Left colon (tissue), 2 donors: ENCODE results near the gene KRTAP12-4. TPM values are rescaled to one million over a fixed set of nuclear protein-coding genes. Genes with fewer than 3 reads are reported as not detected.
"Not testable (repeated sequence)": the region's sequence is repeated elsewhere in the genome, so short reads cannot be mapped to it uniquely, and the experiment has no call there.

ENCODE experiments used
- ATAC-seq: fragments of 200-7000 bp; cut with Tn5 transposase; one replicate; pipeline ENCODE4 v1.9.1; 2020; ENCODE audit warnings: mild to moderate bottlenecking, moderate library complexity
- DNase-seq, 2 donors: peaks; one replicate each; pipeline ENCODE4 v3.0.0-alpha.2; 2020
- intact Hi-C, 2 donors: fragments of 100-400 bp; cut with DNase I in 1 of 2; cut with micrococcal nuclease in 1 of 2; formaldehyde crosslinking; loops; one replicate each; pipeline versions ENCODE4 v1.11.2 to v1.14.0; 2022; cut with DNase I, micrococcal nuclease
- total RNA-seq, 2 donors: library from RNA; stranded (reverse); fragmentation: NEBNext Ultra II Directional; extraction: Animal tissue kit (Norgen Biotek cat#: 25700); gene quantifications; one replicate each; pipeline ENCODE4 v1.2.1, GENCODE V29; 2021
- donor health status: DM: no; HTN: no; CAD: no.
- donor health status: DM: yes; HTN: yes; CAD: no.

Gene KRTAP12-4
- total RNA-seq, 2 donors from 2014 or later: not detected

DNA sequence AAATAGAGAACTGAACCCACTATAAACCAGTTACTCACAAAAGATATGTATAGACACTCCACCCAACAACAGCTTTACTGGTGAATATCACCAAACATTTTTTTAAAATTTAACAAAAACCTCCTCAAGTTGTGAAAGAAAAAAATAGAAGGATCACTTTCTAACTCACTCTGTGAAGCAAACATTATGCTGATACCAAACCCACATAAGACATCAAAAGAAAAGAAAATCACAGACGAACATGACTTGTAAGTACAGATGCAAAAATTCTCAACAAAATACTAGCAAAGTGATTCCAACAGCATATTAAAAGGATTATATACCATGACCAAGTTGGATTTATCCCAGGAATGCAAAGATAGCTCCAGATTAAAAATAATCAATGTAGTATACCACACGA, 37.2 kb upstream of the KRTAP12-4 start:
- no peak for ATAC-seq
- intact Hi-C loops: no loop called here
- no peak for DNase-seq

DNA sequence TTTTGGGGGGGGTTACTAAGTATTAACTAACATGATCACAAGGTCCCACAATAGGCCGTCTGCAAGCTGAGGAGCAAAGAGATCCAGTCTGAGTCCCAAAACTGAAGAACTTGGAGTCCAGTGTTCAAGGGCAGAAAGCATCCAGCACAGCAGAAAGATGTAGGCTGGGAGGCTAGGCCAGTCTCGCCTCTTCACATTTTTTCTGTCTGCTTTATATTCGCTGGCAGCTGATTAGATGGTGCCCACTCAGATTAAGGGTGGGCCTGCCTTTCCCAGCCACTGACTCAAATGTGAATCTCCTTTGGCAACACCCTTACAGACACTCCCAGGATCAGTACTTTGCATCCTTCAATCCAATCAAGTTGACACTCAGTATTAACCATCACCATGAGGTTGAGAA, 35.3 kb upstream of the KRTAP12-4 start:
- intact Hi-C loops, ATAC-seq, DNase-seq: not testable (repeated sequence)

DNA sequence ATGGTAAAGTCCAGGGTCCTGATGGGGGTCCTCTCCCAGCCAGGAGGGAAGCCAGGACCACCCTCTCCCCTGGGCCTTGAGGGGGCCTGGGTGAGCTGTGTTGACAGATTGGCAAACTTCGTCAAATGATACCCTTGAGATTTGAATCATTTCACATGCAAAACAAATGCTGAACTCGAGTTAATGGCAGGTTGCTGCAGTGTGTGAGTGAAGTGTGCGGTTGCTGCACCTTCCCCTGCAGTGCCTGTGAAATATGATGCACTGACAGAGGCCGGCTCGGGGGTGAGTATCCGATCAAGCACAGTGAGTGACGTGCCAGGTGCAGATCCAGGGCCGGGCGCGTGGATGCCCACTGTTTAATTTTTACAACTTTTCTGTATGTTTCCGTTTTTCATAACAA, 33.2 kb upstream of the KRTAP12-4 start:
- DNase-seq (no peak), ATAC-seq (no peak)
- intact Hi-C loops: no loop called here

DNA sequence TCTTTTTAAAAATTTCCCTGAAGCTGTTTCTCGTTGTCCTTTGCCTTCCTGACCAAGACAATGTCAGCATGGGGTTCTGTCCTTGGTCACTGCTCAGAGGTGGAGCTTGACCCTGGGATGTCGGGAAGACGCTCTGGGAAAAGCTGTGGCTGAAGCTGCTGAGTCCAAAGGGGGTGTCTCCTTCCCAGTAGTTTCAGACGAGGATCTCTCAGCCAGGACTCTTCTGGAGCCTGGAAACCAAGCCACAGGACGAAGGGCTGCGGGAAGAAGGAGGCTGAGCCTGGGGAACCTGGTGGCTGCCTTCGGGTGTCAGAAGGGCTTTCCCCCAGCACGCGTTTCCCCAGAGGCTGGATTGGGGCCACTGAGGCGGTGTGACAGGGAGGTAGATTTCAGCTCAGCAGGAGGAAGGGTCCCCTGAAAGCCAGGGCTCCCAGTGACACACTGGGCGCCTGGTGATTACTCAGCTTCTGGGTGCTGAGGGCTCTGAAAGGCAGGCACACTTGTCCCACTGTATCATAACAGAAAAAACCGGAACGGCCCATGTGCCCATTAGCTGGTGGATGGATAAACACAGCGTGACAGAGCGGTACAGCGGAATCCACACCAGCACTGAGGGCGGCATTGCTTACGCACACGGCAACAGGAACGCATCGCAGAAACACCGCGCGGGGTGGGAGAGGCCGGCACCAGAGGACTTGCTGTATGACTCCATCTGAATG, 32.5 kb upstream of the KRTAP12-4 start:
- no peak for DNase-seq

DNA sequence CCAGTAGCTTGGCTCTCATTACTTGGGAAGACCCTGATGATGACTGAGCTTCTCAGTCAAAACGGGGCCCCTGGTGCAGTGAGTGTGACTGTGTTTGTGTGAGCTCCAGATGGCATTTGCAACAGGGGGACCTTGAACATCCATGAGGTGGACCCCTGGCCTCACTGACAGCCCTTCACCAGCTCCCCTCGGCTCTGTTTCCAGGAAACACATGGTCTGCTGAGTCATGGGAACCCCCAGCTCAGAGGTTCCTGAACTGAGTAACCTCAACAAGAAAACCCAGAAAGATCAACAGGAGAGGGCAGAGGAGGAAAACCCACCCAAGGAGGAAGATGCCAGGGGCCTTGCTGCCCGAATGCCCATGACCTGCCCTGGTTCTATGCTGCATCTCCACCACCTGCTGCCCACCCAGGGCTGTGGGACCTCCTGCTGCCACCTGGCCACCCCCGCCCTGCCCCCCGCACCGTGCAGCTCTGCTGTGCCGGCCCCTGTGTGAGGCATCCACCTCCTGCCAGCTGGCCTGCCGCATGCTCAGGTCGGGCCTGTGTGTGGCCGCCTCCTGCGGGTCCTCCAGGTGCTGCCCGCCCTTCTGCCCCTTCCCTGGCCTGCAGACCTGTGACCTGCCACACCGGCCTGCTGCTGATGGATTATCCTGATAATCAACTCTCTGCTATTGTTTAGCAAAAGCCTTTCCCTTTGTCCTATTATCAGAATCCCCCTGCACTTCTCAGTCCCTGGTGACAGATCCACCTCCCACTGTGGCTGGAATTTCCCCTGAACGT, 31.7 kb upstream of the KRTAP12-4 start:
- intact Hi-C loops: no loop called here
- DNase-seq: no peak
- ATAC-seq: no peak

More for the DNA sequence above, 32.5 kb upstream of the KRTAP12-4 start:
- intact Hi-C loops: no loop called here
- ATAC-seq: no peak

DNA sequence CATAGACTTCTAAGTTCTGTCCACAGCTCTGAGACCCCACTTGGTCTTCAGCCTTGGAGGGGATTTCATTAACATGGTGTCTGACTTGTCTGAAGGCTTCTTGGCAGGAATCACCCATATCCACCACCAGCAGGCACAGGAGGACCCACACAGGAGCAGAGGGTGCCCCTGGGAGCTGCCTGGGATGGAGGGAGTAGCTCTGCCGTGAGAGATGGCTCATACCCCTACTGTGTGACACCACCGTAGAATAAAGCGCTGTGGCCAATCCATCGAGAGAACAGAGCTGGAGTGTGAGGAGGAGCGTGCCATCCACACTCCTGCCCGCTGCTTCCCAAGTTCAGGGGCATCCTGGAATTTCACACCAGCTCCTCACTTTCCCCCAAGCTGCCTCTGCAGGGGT, 30.6 kb upstream of the KRTAP12-4 start:
- intact Hi-C loops, ATAC-seq, DNase-seq: not testable (repeated sequence)

DNA sequence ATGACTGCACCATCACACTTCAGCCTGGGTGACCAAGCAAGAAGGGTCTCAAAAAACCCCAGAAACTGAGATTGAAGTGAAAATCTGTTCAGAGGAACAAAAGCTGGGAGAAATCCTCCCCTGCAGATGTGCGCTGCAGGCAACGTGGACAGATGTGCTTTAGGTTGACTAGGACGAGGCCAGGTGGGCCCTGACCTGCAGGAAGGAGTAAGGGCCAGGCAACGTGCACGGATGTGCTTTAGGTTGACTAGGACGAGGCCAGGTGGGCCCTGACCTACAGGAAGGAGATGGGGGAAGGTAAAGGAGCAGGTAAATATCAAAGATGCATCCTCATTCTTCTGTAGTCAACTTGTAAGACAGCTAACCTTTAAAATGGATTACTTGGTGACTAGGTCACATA, 30.0 kb upstream of the KRTAP12-4 start:
- DNase-seq (no peak), ATAC-seq (no peak)
- intact Hi-C loops: no loop called here

DNA sequence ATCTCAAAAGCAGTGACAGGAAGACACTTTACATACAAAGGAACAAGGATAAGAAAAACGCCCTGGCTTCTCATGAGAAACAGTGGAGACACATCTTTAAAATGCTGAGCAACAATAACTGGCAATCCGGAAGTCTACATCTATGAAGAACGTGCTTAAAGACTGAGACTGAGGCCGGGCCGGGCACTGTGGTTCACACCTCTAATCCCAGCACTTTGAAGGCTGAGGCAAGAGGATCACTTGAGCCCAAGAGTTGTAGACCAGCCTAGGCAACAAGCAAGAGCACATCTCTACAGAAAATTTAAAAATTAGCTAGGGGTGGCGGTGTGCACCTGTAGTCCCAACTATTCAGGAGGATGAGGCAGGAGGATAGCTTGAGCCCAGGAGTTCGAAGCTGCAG, 29.6 kb upstream of the KRTAP12-4 start:
- intact Hi-C loops: no loop called here
- no peak for DNase-seq
- ATAC-seq: no peak

DNA sequence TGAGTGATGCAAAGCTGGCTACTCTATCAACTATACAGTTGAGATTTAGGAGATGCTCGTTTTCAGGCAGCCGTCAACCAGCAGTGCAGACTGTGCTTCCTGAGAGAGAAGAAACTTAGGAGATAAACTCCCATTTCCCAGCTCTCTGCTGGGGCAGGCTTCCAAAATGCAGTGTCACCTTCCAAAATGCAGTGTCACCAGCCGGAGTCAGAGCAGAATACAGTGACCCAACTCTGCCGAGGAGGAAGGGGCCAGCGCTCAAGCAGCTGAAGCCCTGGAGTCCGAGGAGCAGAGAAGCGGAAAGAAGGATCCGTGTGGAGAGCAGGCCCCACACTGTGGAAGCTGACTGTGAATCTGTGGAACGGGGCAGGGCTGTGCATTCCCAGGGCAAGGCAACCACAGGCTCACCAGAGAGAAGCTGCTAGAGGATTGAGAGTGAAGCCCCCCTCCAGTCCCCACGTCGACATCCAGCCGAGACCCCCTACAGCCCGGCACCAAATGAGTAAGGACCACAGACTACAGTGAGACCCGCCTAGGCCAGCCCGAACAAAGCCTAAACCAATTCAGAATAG, 28.2 kb upstream of the KRTAP12-4 start:
- ATAC-seq: no peak
- no peak for DNase-seq
- intact Hi-C loops: no loop called here

DNA sequence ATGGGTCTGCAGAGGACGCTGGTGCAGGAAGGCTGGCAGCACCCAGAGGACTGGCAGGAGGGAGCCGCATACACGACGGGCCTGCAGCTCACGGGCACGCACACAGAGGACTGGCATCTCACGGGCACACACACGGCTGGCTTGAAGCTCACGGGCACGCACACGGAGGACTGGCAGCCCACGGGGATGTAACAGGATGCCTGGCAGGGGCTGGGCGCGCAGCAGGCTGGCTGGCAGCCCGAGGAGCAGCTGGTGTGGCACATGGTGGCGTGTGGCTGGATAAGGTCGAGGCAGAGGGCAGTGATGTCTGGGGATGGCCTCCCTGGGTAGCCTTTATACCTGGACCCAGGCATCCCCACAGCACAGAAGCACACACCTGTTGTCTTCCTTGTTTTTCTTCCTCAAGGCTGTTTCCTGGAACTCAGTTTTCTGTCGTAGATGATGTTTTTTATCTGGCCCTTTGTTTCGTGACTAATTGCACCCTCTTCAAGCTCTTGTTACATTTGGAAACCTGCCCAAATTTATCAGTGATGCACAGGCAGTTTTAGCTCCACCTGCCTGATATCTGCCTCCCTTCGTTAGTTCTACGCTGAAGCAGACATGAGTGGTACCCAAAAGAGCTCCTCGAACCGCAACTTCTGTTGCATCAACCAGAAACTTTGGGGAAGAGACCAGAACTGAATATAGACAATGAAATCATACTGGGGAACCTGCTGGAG, 27.6 kb upstream of the KRTAP12-4 start, which contains the start of gene KRTAP12-1:
Gene KRTAP12-1, minus strand, starts transcription at position 303 of the 719 bp plus-strand sequence. Its CDS starts 40 bp downstream, at position 263.
- DNase-seq (no peak), ATAC-seq (no peak)
- intact Hi-C loops: no loop called here

DNA sequence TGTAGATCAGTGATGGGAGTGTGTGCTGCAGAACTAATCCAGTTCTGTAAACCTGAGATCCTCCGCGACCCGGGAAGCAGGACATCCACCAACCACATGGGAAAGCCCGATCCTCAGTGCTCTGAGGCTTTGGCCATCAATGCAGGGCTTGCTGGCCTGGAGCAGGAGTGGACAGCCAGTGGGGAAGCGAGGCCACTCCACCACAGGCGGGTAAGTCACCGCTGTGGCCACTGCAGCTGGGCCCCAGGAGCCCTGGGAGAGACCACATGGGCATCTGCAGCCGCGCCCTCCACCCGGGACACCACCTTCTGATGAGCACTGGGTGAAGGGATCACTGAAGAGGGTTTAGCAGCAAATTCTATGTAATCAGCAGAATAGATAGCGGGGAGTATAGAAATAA, 26.7 kb upstream of the KRTAP12-4 start:
- ATAC-seq: no peak
- no peak for DNase-seq
- intact Hi-C loops: no loop called here

DNA sequence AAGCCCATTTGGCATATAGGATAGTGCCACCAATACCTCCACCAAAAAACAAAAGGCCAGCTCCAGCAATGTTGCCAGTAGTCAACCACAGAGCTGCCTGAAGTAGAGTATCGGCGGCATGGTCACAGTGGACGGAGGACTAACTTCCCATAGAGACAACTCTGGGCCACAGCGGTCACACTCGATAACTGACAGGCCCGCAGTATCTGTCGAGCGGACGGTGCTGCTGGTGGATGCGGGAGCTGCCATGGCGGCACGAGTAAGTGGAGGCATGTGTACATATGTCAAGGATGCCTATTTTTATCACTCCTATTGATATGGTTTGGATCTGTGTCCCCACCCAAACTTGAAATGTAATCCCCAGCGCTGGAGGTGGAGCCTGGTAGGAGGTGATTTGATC, 23.4 kb upstream of the KRTAP12-4 start:
- intact Hi-C loops: no loop called here
- ATAC-seq (no peak), DNase-seq (no peak)

DNA sequence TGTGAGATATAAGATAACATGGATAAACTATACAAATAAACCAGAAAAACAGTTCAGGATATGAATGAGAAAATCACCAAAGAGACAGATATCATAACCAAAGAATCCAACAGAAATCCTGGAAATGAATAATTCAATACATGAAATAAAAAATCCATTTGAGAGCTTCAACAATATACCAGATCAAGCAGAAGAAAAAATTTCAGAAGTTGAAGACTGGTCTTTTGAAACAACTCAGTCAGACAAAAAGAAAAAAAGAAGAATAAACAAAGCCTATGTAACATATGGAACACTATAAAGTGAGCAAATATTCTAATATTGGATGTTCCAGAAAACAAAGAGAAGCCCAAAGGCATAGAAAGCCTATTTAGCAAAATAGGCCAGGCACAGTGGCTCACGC, 17.5 kb upstream of the KRTAP12-4 start:
- intact Hi-C loops: no loop called here
- ATAC-seq (no peak), DNase-seq (no peak)

DNA sequence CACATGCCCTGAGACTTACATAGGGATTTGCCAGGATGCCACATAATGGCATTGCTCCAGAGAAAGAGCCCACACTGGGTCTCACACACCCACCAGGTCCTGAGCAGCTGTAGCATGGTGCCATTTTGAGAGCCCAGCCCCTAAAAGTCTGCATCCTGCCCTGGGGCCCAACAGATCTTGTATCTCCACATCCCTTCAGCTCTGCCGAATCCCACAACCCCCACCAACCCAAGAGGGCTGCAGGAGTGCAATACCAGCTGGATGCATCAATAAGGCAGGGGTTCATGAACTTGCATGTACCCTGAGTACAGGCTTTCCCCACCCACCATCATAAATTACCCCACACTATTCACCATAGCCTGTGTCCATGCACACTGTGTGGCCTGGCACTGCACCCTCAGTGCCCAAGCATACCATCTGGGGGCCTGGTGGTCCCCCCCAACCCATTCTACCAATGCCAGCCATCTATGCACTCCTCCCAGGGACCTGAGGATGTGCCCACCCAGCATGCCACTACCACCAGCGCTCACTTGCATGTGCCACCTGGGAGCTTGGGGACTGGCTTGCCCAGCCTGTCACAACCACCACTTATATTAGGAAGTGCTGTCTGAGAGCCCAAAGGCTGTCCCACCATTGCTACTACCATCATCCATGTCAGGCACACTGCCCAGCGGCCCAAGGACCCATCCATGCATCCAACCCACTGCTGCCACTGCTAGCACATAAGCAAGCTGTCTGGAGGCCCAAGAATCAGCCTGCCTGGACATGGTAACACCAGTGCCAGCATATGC, 16.4 kb upstream of the KRTAP12-4 start:
- intact Hi-C loops: no loop called here
- ATAC-seq (no peak), DNase-seq (no peak)

DNA sequence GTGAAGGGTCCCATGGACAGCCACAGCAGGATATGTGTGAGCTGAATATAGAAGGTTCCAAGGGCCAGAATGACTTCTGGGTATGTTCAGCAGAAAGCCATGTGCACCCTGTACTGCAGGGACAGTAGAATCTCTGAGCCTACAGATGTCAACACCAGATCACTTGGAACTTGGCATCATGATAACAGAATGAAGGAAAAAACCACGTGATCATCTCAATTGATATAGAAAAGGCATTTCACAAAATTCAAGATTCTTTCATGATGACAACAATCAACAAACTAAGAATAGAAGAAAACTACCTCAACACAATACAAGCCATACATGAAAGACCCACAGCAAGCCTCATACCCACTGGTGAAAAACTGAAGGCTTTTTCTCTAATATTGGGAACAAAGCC, 13.2 kb upstream of the KRTAP12-4 start:
- no peak for ATAC-seq
- intact Hi-C loops: no loop called here
- DNase-seq: no peak

DNA sequence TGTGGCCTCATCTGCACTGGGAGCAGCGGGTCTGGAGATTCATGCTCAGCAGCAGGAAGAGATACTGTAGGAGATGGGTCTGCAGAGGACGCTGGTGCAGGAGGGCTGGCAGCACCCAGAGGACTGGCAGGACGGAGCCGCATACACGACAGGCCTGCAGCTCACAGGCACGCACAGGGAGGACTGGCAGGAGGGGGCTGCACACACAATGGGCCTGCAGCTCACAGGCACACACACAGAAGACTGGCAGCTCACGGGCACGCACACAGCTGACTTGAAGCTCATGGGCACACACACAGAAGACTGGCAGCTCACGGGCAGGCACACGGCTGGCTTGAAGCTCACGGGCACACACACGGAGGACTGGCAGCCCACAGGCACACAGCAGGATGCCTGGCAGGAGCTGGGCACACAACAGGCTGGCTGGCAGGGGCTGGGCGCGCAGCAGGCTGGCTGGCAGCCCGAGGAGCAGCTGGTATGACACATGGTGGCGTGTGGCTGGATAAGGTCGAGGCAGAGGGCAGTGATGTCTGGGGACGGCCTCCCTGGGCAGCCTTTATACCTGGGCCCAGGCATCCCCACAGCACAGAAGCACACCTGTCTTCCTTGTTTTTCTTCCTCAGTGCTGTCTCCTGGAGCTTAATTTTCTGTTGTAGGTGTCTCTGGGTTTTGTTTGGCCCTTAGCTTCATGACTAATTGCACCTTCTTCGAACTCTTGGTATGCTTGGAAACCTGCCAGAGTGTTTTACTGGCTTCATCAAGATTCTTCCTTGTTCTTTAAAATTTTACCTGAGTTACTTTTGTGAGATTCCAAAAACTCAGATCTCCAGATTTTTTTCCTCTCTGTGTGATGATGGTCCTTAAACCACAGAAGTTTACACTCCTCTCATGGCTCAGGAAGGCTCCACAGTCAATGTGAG, 12.2 kb upstream of the KRTAP12-4 start, which contains the start of gene KRTAP12-2:
Gene KRTAP12-2, minus strand, starts transcription at position 527 of the 920 bp plus-strand sequence. Its CDS starts 41 bp downstream, at position 486.
- intact Hi-C loops: no loop called here
- DNase-seq (no peak), ATAC-seq (no peak)

DNA sequence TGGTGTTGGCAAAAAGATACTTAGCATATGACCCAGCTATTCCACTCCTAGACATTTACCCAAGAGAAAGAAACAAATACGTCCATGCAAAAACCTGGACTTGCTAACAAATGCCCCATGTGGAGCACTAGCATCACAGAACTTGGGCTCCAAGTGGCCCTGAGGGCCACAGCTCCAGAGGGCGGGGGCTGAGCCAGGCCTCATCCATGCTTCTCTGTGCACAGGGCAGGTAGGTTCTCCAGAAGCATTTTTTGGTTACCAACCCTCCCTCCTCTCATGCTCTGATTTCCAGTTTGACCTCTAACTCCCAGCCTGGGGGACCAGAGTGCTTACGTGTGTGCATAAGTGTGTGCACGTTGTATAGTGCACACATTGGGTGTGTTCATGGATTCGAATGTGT, 10.2 kb upstream of the KRTAP12-4 start:
- intact Hi-C loops: no loop called here
- ATAC-seq: no peak
- no peak for DNase-seq
